HT-29 (cell line): ENCODE data around the gene POMT2. TPM values are rescaled to one million over a fixed set of nuclear protein-coding genes. Genes with fewer than 3 reads are reported as not detected.
"Not testable (repeated sequence)": the region's sequence is repeated elsewhere in the genome, so short reads cannot be mapped to it uniquely, and the experiment has no call there.

ENCODE experiments used
- DNase-seq: peaks from one replicate; pipeline ENCODE4 v3.0.0-alpha.2; 2015; ENCODE audit warnings: low spot score
- total RNA-seq: library from RNA; depleted of rRNA; stranded (reverse); fragments of >200 nt; shearing (Covaris generic); gene quantifications from 2 replicates; pipeline ENCODE4 v1.2.3, GENCODE V29; 2014

Gene POMT2
- total RNA-seq, 1 experiment from 2014 or later, result 34.2 TPM

GRCh38 chr14:77301103-77301502, 19.6 kb downstream of the POMT2 start:
- peak; percentile 61 for DNase-seq

- DNase-seq, result no peak
These were observed 20.9 kb downstream of the POMT2 start for GRCh38 chr14:77299771-77300170.

GRCh38 chr14:77296906-77297305, 23.8 kb downstream of the POMT2 start:
- DNase-seq, result no peak

- DNase-seq, result no peak
These were observed 24.5 kb downstream of the POMT2 start for GRCh38 chr14:77296155-77296554.

- no peak for DNase-seq
These were observed 30.0 kb downstream of the POMT2 start for GRCh38 chr14:77290705-77291104.

GRCh38 chr14:77286576-77286975, 34.1 kb downstream of the POMT2 start:
- DNase-seq, result no peak

- DNase-seq, result no peak
These were observed 36.2 kb downstream of the POMT2 start for GRCh38 chr14:77284466-77284865.

DNA sequence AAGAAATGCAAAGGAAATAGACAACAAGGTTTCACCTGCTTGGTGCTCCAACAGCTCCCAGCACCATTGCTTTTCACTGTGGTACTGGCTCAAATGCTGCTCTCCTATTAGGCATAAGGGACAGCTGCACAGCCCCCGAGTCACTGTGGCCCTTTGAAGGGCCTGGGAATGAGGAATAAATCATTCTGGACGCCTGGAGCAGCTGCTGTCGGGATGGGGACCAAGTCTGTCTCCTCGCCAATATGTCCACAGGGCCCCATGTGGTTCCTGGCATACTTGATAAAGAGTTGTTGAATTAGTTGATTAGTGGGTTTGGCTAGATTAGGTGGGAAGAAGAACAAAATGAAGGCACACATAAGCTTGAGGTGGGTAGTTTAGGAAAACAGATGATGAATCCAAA, 36.6 kb downstream of the POMT2 start:
- no peak for DNase-seq

GRCh38 chr14:77281852-77282410, 38.8 kb downstream of the POMT2 start:
- no peak for DNase-seq

GRCh38 chr14:77280921-77281320, 39.8 kb downstream of the POMT2 start:
- DNase-seq, result not testable (repeated sequence)

GRCh38 chr14:77279719-77280118, 41.0 kb downstream of the POMT2 start:
- no peak for DNase-seq

DNA sequence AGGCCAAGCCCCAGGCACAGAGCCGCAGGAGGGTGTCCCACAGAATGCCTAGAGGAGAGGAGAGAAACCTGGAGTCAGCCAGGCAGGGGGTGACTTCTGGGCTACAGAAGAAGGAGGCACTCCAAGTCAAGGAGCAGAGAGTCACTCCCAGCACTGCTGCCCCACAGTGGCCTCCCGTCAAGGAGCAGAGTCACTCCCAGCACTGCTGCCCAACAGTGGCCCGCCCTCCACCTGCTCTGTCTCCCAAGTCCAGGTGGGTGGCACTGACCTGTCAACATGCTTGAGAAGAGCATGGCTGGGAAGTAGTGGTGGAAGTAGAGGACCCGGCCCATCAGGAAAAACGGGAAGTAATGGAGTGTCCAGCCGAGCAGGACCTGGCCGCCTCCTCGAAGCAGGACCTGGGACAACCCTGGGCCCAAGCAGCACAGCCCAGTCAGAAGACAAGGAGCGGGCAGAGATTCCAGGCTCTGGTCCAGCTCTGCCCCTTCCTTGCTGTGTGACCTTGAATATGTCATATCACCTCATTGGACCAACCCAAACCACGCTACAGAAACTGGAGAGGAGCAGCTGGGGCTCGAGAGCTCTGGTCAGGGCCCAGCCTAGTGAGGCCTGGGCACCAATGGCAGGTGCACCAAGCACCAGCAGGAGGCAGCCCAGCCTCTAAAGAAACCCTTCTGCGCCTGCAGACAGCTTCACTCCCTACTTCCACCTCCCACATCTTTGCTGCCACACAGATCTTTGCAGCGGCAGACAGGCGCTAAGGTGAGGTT, 42.0 kb downstream of the POMT2 start:
- no peak for DNase-seq

GRCh38 chr14:77276959-77277358, 43.7 kb downstream of the POMT2 start:
- no peak for DNase-seq

- no peak for DNase-seq
These were observed 44.3 kb downstream of the POMT2 start for GRCh38 chr14:77276295-77276935.

DNA sequence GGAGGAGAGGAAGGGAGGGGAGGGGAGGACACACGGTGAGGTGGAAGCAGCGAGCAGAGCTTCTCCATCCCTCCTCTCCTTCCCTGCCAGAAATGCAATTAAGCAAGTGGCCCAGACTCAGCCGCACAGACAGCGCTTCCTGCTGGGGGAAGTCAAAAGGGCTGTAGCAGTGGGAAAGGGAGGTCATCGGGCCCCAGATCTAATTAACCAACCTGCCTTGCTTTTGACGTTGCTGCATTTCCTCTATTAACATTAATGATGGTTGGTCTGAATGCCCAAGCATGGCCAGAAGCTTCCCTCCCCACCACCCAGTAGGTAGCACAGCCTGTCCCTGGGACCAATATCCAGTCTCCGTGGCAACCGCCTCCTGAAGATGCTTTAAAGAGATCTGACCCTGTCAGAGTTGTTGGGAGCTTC, 45.1 kb downstream of the POMT2 start:
- DNase-seq, result no peak

- no peak for DNase-seq
These were observed 45.6 kb downstream of the POMT2 start for GRCh38 chr14:77275041-77275580.

DNA sequence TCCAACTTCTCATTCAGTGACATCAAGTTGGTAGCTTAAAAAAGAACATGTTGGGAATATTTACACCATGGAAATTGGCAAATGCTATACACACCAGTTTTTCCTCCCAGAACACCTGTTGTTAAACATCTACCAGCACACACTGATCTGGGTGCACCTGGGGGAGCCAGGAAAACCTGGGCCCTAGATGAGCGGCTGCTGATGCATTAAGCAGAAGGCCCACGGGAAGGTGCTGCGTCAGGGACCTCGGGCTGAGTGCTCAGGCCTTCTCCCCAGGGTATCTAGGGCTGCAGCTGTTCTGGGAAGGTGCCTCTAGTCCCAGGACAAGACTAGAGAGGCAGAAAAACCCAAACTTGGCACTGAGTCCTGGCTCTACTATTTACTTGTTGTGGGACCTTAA, 46.9 kb downstream of the POMT2 start:
- no peak for DNase-seq

- no peak for DNase-seq
These were observed 48.4 kb downstream of the POMT2 start for GRCh38 chr14:77272261-77272660.

DNA sequence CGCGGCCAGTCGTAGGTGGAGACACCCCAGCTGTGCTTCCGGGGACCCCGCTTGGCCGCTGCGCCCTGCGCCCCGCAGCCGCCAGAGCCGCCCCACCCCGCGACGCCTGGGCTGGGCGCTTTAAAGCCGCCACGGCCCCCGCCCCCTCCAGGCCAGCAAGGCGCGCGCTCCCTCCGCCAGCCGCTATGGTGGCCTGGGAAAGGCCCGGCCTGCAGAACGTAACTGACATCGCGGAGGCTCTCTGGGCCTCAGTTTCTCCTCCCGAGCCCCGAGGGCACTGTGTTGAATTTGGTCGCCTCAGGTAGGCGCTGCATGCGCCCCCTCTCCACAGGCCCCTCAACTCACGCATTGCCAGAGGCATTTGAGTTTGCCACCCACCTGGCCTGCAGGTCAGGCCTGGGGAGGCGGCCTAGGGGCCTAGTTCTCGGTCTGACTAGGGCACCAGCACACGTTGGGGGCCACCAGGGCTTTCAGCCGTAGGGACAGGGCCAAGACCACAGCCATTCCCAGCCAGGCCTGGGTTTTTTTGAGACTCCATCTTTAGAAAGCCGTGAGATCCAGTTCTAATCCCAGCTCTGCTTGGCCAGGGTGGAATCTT, 49.5 kb downstream of the POMT2 start, which contains the start of gene NGB:
Gene NGB (minus strand): TSS at position 94 of the 598 bp plus-strand sequence. CDS start 269 bp downstream, outside the sequence.
- no peak for DNase-seq

DNA sequence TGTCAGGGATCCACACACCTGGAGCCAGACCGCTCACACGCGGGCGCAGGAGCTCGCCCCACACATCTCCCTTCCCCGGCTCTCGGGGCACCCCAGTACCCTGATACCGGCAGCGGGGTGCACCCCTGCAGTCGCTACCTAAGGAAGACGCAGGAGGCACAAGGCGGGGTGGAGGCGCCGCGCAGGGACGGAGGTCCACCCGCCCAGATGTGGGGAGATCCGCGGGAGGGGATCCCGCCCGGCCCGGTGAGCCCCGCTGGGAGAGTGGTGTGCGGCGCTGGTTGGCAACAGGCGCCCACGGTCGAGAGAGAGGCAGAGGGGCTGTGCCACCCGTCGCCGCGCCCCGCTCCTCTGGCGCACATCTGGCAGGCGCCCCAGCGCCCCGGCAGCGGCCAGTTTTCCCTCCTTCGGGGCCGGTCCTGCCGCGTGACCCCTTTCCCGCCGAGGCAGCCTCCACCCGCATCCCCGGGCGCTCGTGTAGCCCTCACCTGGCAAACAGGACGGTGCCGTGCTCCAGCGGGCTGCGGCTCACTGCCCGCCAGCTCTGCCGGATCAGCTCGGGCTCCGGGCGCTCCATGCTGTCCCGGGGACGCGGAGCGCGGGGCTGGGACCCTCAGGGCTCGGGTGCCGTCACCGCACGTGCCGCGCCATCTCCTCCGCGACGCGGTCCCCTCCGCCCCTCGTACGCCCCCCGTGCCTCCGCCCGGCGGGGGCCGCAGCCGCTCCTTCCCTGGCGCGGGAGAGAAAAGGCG, 50.1 kb downstream of the POMT2 start:
- no peak for DNase-seq

GRCh38 chr14:77268989-77269600, 51.6 kb downstream of the POMT2 start:
- DNase-seq, result no peak
